Colonic mucosa (tissue), 4 donors: ENCODE data around the gene CYGB. TPM values are rescaled to one million over a fixed set of nuclear protein-coding genes. Genes with fewer than 3 reads are reported as not detected.
"Not testable (repeated sequence)": the region's sequence is repeated elsewhere in the genome, so short reads cannot be mapped to it uniquely, and the experiment has no call there.

Source experiments
- DNase-seq: peaks from one replicate; pipeline ENCODE4 v3.0.0-alpha.2; 2020
- H3K27ac ChIP-seq: fragments of 200-600 bp; one replicate; pipeline ENCODE4 v1.8.0; 2021
- H3K27me3 ChIP-seq: fragments of 200-600 bp; one replicate; pipeline ENCODE4 v1.8.0; 2021
- H3K36me3 ChIP-seq: fragments of 200-600 bp; one replicate; pipeline ENCODE4 v1.8.0; 2021
- H3K4me1 ChIP-seq: fragments of 200-600 bp; one replicate; pipeline ENCODE4 v1.8.0; 2021; ENCODE audit warnings: mild to moderate bottlenecking
- H3K4me3 ChIP-seq: fragments of 200-600 bp; one replicate; pipeline ENCODE4 v1.8.0; 2021
- H3K9ac ChIP-seq, 2 donors: one replicate each; pipeline ENCODE4 v1.7.0; 2013; ENCODE audit warnings: control low read depth in 2 of 2, low read depth in 2 of 2, low read length in 2 of 2
- H3K9me3 ChIP-seq: fragments of 200-600 bp; one replicate; pipeline ENCODE4 v1.8.0; 2021
- CTCF ChIP-seq: fragments of 200-600 bp; IDR thresholded peaks from one replicate; pipeline ENCODE4 v1.8.0; 2022; ENCODE audit warnings: antibody characterized with exemption, mild to moderate bottlenecking
- intact Hi-C: fragments of 100-400 bp; cut with DNase I; formaldehyde crosslinking; loops from one replicate; pipeline ENCODE4 v1.14.1; 2022
- total RNA-seq, 2 donors: library from RNA; stranded (reverse); fragmentation: NEBNext Ultra II Directional in 1 of 2; extraction: Animal tissue kit (Norgen Biotek cat#: 25700) in 1 of 2; gene quantifications; one replicate each; pipeline ENCODE4 v1.2.1, GENCODE V29; 2021
- donor health status: healthy.
- donor health status: DM: no; HTN: no; CAD: no.
- donor health status: DM: no; HTN: no; CAD: no.

Gene CYGB
- total RNA-seq, 2 donors from 2014 or later = 4.7 to 9.9 TPM

GRCh38 chr17:76523084-76524037, 14.1 kb downstream of the CYGB start:
- Histone ChIP-seq H3K36me3 (no peaks in the 10 kb centered on the region), H3K27me3 (no peaks in the 10 kb centered on the region), H3K9ac (no peak overlapping the region), H3K9me3 (no peaks in the 10 kb centered on the region), H3K4me1 (peaks cover 14% of the 10 kb centered on the region), H3K4me3 (no peak overlapping the region), H3K27ac (no peak overlapping the region)
- peak; percentile 79 for DNase-seq
- intact Hi-C loops = loop anchor here (5.0 to 10.0 kb wide), 2 partner anchors 99 to 161 kb away; no protein-coding TSS in a partner anchor
- peak; percentile 99 for TF ChIP-seq CTCF

- H3K36me3 ChIP-seq, H3K27me3 ChIP-seq, H3K9ac ChIP-seq, DNase-seq, H3K9me3 ChIP-seq, H3K4me3 ChIP-seq, H3K27ac ChIP-seq: not testable (repeated sequence)
- intact Hi-C loops = loop anchor here (5.0 to 10.0 kb wide), 2 partner anchors 101 to 163 kb away; no protein-coding TSS in a partner anchor
- peaks cover 14% of the 10 kb centered on the region for H3K4me1 ChIP-seq
Observed at GRCh38 chr17:76521683-76522082, 15.8 kb downstream of the CYGB start.

DNA sequence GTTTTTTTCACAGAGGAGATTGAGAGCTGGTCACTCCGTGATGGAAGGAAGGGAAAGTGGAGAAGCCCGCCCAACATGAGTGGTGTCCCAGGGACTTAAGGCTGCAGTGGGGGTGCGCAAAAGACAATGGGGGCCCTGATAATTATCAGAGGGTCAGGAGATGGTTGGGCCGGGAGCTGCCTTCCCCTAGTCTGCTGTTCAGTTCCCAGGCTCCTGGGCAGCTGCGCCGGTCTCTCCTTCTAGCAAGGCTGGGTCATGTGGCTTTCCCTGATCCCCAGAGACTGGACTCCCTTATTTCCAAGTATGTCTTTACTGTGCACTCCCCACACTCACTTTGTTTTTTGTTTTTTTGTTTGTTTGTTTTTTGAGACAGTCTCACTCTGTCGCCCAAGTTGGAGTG, 16.2 kb downstream of the CYGB start:
- H3K9me3 ChIP-seq = no peaks in the 10 kb centered on the region
- no peak overlapping the region for H3K27ac ChIP-seq
- H3K36me3 ChIP-seq = no peaks in the 10 kb centered on the region
- DNase-seq = no peak
- no peak for TF ChIP-seq CTCF
- peaks cover 14% of the 10 kb centered on the region for H3K4me1 ChIP-seq
- H3K9ac ChIP-seq = no peak overlapping the region
- no peaks in the 10 kb centered on the region for H3K27me3 ChIP-seq
- intact Hi-C loops = loop anchor here (5.0 to 10.0 kb wide), 2 partner anchors 101 to 164 kb away; no protein-coding TSS in a partner anchor
- H3K4me3 ChIP-seq = no peak overlapping the region

DNA sequence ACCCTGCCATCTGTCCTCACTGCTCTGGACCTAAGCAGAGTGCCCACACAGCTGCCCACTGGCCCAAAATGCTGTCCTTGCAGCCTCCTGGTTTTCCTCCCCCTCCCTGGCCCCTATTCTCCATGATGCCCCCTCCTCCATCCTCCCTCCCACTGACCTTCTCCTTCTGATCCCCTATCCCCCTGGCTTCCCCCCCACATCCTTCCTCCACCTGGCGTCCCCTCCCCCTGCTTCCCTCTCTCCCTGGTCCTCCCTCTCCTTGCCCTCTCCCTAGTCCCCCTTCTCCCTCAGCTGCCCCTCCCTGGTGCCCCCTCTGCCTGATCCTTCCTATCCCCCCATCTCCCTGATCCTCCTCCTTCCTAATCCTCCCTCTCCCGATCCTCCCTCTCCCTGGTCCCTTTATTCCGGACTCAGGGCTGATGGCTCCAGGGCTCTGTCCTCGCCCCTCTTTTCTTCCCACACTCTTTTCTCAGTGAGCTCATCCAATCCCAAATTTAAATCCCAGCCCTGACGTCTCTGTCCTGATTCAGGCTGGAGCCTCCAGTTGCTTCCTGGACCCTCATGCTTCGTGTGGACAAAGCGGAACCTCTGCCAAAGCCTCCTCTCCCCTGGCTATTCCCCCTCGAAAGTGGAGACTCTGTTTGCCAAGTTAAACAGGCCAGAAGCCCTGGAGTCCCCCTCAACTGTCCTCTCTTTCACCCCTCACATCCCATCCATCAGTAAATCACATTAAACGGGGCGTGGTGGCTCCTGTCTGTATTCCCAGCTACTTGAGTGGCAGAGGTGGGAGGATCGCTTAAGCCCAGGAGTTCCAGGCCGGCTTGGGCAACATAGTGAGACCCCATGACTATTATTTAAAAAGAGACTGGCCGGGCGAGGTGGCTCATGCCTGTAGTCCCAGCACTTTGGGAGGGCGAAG, 18.2 kb downstream of the CYGB start:
- Histone ChIP-seq H3K4me1 (peaks cover 6% of the 10 kb centered on the region), H3K27me3 (no peaks in the 10 kb centered on the region), H3K4me3 (no peak overlapping the region), H3K27ac (no peak overlapping the region), H3K9ac (no peak overlapping the region), H3K9me3 (no peaks in the 10 kb centered on the region), H3K36me3 (no peaks in the 10 kb centered on the region)
- no peak for DNase-seq
- intact Hi-C loops = no loop called here
- TF ChIP-seq CTCF = no peak

DNA sequence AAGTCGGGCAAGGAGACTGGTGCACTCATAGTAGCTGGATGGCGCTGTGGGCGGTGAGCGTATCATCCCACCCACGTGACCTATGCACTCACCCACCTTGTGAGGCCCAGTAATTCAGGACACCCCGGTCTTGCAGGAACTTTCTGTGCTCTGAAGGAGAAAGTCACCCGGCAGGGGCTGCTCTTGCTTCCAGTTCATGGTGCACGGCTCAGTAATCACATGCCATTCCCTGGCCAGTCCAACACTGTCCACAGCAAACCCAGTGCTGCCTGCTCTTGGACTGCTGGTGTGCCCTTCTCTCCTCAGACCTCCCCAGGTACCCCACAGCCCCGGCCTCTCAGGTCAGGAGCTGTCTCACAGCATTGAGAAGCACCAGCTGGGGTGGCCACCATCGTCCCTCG, 19.9 kb downstream of the CYGB start:
- DNase-seq = no peak
- no peak for TF ChIP-seq CTCF
- Histone ChIP-seq H3K9ac (no peak overlapping the region), H3K27ac (no peak overlapping the region), H3K27me3 (no peaks in the 10 kb centered on the region), H3K36me3 (no peaks in the 10 kb centered on the region), H3K4me3 (no peak overlapping the region), H3K9me3 (no peaks in the 10 kb centered on the region), H3K4me1 (no peaks in the 10 kb centered on the region)
- intact Hi-C loops = no loop called here
